Caco-2 (cell line): Measurements from ENCODE around the gene ARFIP1. TPM values are rescaled to one million over a fixed set of nuclear protein-coding genes. Genes with fewer than 3 reads are reported as not detected.

Experiments used
- BruUV-seq: library from RNA; stranded (reverse); fragments of 400-500 nt; replicated peaks from 2 replicates; lab custom pipeline; 2021; lab: Mats Ljungman, UMichigan
- CTCF ChIA-PET: fragments of 300-600 bp; sonication (Branson Sonifier 250); formaldehyde crosslinking; loops from one replicate; lab custom pipeline; 2022; ENCODE audit warnings: antibody characterized with exemption; lab: Charles Lee
- POLR2A ChIA-PET: fragments of 300-600 bp; sonication (Branson Sonifier 250); formaldehyde crosslinking; loops from one replicate; lab custom pipeline; 2022; ENCODE audit warnings: antibody characterized with exemption; lab: Charles Lee
- DNase-seq, 2 experiments: peaks; one replicate each; pipeline versions ENCODE4 v3.0.0 to v3.0.0-alpha.2; 2020 to 2022
- H3K27me3 ChIP-seq: replicated peaks from 2 replicates; pipeline ENCODE4 v1.6.0; 2011; ENCODE audit warnings: low read length; ENCODE audit not compliant: control insufficient read depth, insufficient read depth
- H3K36me3 ChIP-seq: 2 replicates; pipeline ENCODE4 v1.5.1; 2011; ENCODE audit warnings: low read length; ENCODE audit not compliant: control insufficient read depth, insufficient read depth
- H3K4me1 ChIP-seq: fragments of 250-450 bp; sonication (Bioruptor Pico); 2 replicates; pipeline ENCODE4 v1.5.1; 2020; ENCODE audit warnings: mild to moderate bottlenecking
- H3K4me3 ChIP-seq: 2 replicates; pipeline ENCODE4 v1.5.1; 2011; ENCODE audit warnings: low read depth, mild to moderate bottlenecking, control low read depth, low read length
- H3K9me3 ChIP-seq: fragments of 250-450 bp; sonication (Bioruptor Pico); 2 replicates; pipeline ENCODE4 v1.5.1; 2020; ENCODE audit warnings: mild to moderate bottlenecking, moderate library complexity
- H3K27ac Mint-ChIP-seq: one replicate; pipeline ENCODE4 v1.8.0; 2022; ENCODE audit warnings: mixed read lengths; ENCODE audit not compliant: unreplicated experiment
- H3K27me3 Mint-ChIP-seq: one replicate; pipeline ENCODE4 v1.8.0; 2022; ENCODE audit warnings: mixed read lengths; ENCODE audit not compliant: insufficient read depth, unreplicated experiment
- H3K36me3 Mint-ChIP-seq: one replicate; pipeline ENCODE4 v1.8.0; 2022; ENCODE audit warnings: mild to moderate bottlenecking, mixed read lengths; ENCODE audit not compliant: insufficient read depth, unreplicated experiment
- H3K4me1 Mint-ChIP-seq: one replicate; pipeline ENCODE4 v1.8.0; 2022; ENCODE audit warnings: low read depth, mixed read lengths; ENCODE audit not compliant: unreplicated experiment
- H3K4me3 Mint-ChIP-seq: one replicate; pipeline ENCODE4 v1.8.0; 2022; ENCODE audit warnings: mild to moderate bottlenecking, moderate library complexity, mixed read lengths; ENCODE audit not compliant: unreplicated experiment
- H3K9me3 Mint-ChIP-seq: one replicate; pipeline ENCODE4 v1.8.0; 2022; ENCODE audit warnings: mixed read lengths; ENCODE audit not compliant: unreplicated experiment
- CTCF ChIP-seq, 2 experiments: fragments of 200-600 bp in 1 of 2; IDR thresholded peaks; 1 replicate in 1 of 2; 2 replicates in 1 of 2; pipeline versions ENCODE4 v1.5.1 to v1.8.0; 2011 to 2022; ENCODE audit warnings: antibody characterized with exemption in 1 of 2, control low read depth in 1 of 2, inconsistent platforms in 1 of 2, low read depth in 1 of 2, low read length in 1 of 2, mild to moderate bottlenecking in 1 of 2, moderate library complexity in 1 of 2; ENCODE audit not compliant: insufficient read depth in 1 of 2, severe bottlenecking in 1 of 2, unreplicated experiment in 1 of 2
- intact Hi-C: fragments of 100-400 bp; cut with micrococcal nuclease; formaldehyde crosslinking; loops from one replicate; pipeline ENCODE4 v1.10.0; 2022; ENCODE audit not compliant: unreplicated experiment
- total RNA-seq: library from RNA; stranded (reverse); gene quantifications from 2 replicates; pipeline ENCODE4 v1.2.3, GENCODE V29; 2022

The ARFIP1 gene
- total RNA-seq, 1 experiment from 2014 or later, result 31.9 TPM

GRCh38 chr4:152807294-152807829 lies 27.6 kb downstream of the ARFIP1 start:
- Mint-ChIP-seq H3K27me3 (no peaks in the 10 kb centered on the region), H3K4me1 (peaks cover 6% of the 10 kb centered on the region), H3K36me3 (no peaks in the 10 kb centered on the region), H3K4me3 (no peak overlapping the region), H3K27ac (no peak overlapping the region), H3K9me3 (no peaks in the 10 kb centered on the region)
- Histone ChIP-seq H3K4me3 (no peak overlapping the region), H3K36me3 (no peaks in the 10 kb centered on the region), H3K27me3 (no peaks in the 10 kb centered on the region), H3K9me3 (no peaks in the 10 kb centered on the region), H3K4me1 (no peaks in the 10 kb centered on the region)
- ChIA-PET POLR2A (no interaction called here), CTCF (no interaction called here)
- no peak for DNase-seq
- no peak for TF ChIP-seq CTCF (IDR thresholded peaks at IDR 0.05; ENCODE audit: insufficient read depth in 1 of 2, low read depth in 1 of 2, low read length in 1 of 2, severe bottlenecking in 1 of 2, unreplicated experiment in 1 of 2)
- intact Hi-C loops, result no loop called here
- no TSS peak for BruUV-seq

GRCh38 chr4:152808670-152809069 lies 28.9 kb downstream of the ARFIP1 start:
- H3K36me3 Mint-ChIP-seq, result no peaks in the 10 kb centered on the region
- intact Hi-C loops, result no loop called here
- CTCF ChIA-PET, result no interaction called here
- Histone ChIP-seq H3K27me3 (no peaks in the 10 kb centered on the region), H3K4me3 (no peak overlapping the region), H3K4me1 (no peaks in the 10 kb centered on the region), H3K9me3 (no peaks in the 10 kb centered on the region), H3K36me3 (no peaks in the 10 kb centered on the region)
- peaks cover 6% of the 10 kb centered on the region for H3K4me1 Mint-ChIP-seq
- DNase-seq, result peak in 1 of 2 experiments; percentile 4
- BruUV-seq, result no TSS peak
- POLR2A ChIA-PET, result no interaction called here
- H3K9me3 Mint-ChIP-seq, result no peaks in the 10 kb centered on the region
- TF ChIP-seq CTCF (IDR thresholded peaks at IDR 0.05; ENCODE audit: insufficient read depth in 1 of 2, low read depth in 1 of 2, low read length in 1 of 2, severe bottlenecking in 1 of 2, unreplicated experiment in 1 of 2), result no peak
- no peak overlapping the region for H3K27ac Mint-ChIP-seq
- no peak overlapping the region for H3K4me3 Mint-ChIP-seq
- no peaks in the 10 kb centered on the region for H3K27me3 Mint-ChIP-seq

- BruUV-seq, result no TSS peak
- Mint-ChIP-seq H3K27ac (no peak overlapping the region), H3K9me3 (no peaks in the 10 kb centered on the region), H3K36me3 (peaks cover 13% of the 10 kb centered on the region), H3K4me1 (peaks cover 16% of the 10 kb centered on the region), H3K27me3 (no peaks in the 10 kb centered on the region), H3K4me3 (no peak overlapping the region)
- no peaks in the 10 kb centered on the region for H3K27me3 ChIP-seq
- no peak for TF ChIP-seq CTCF (IDR thresholded peaks at IDR 0.05; ENCODE audit: insufficient read depth in 1 of 2, low read depth in 1 of 2, low read length in 1 of 2, severe bottlenecking in 1 of 2, unreplicated experiment in 1 of 2)
- no peaks in the 10 kb centered on the region for H3K4me1 ChIP-seq
- no peaks in the 10 kb centered on the region; the same call in 1 of the 2 replicates for H3K9me3 ChIP-seq
- no peaks in the 10 kb centered on the region for H3K36me3 ChIP-seq
- ChIA-PET POLR2A (no interaction called here), CTCF (no interaction called here)
- H3K4me3 ChIP-seq, result no peak overlapping the region
- intact Hi-C loops, result no loop called here
- DNase-seq, result no peak
Observed at GRCh38 chr4:152810715-152811287, 31.0 kb downstream of the ARFIP1 start.
